Activated T-cell treated with anti-CD3 and anti-CD28 coated beads for 48 hours (primary cell): Measurements from ENCODE around the gene SDCBP2.

Source experiments
- DNase-seq: peaks from one replicate; pipeline ENCODE4 v3.0.0-alpha.2; 2020; ENCODE audit warnings: low read depth

Gene SDCBP2

DNA sequence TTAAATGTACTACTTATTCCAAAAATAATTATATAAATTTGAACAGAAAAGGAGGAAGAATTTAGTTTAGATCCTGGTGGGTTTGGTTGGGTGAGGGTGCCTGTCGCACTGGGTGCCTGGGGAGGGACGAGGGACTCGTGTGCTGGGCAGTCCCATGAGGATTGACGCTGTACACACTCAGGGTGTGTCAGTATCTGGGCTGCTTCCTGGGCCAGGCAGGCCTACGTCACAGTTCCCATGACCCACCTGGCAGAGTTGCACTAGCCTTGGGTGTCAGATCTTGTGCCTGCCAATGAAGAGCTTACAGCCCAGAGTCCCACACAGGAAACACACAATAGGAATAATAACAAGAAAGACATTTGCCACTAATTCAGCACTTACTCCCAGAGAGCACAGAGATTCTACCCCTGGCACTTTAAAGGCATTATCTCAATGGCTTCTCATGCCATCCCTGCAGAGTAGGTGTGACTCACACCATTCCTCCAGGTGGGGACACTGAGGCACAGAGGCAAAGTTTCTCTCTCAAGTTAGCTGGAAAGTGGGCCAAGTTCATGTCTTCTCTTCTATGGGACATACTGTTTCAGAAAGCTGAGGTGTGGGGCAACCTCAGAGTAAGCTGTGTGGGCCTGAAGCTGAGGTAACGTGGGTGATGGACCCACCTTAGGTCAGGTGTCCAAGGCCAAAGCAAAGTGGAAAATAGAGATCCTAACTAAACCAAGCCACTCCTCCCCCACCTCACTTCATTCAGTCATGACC is 1.3 kb upstream of the SDCBP2 start:
- no peak for DNase-seq

DNA sequence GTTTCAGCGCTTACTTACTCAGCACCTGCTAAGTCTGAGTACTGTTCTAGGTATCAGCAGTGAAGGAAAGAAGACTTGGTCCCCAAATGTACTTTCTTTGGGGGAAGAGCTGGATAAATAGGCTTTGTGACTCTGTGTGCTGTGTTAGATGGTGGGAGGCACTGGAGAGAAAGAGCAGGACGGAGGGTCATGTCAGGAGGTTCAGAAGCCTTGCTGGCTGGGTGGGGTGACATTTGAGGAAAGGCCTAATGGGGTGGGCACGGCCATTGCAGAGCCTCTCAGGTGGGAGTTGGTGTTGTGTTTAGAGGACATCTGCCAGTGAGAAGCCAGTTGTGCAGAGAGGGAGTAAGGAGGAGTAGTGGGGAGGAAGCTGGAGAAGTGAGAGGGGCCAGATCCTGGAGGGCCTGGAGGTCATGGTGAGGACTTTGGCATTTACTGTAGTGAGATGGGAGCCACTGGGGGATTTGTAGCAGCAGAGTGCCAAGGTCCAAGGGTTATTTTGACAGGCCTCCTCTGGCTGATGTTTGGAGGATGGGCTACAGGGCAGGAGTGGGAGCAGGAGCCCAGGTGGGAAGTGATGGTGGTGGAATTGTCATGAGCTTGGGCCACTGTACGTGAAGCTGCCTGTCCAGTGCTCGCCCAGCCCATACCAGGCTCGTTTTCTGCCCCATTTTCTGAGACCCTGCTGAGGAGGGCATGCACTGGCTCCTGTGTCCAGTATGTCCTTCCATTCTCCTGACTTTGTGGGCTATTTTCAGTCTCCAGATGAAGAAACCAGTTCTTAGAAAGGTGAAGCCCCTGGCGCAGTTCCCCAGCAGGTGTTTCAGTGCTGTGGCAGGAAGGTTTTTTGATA is 886 bp downstream of the SDCBP2 start:
- no peak for DNase-seq

DNA sequence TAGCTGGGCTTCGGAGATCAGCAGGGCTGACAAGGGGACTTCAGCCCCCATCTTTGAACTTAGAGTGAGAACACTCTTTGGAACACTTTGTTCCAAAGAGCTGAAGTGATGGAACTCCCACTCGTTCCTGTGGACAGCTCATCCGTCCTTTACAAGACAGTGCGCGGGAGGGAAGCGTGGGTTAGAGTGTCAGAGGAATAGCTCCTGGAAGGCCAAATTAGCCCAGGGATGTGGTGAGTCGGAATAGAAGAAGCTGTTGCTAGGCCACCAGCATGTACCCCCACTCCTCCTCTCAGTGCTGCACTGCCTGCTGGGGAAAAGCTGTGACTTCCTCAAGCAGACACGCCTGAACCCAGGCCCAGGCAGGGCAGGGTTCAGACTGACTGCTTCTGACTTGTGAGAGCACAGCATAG is 1.7 kb downstream of the SDCBP2 start:
- DNase-seq = no peak

DNA sequence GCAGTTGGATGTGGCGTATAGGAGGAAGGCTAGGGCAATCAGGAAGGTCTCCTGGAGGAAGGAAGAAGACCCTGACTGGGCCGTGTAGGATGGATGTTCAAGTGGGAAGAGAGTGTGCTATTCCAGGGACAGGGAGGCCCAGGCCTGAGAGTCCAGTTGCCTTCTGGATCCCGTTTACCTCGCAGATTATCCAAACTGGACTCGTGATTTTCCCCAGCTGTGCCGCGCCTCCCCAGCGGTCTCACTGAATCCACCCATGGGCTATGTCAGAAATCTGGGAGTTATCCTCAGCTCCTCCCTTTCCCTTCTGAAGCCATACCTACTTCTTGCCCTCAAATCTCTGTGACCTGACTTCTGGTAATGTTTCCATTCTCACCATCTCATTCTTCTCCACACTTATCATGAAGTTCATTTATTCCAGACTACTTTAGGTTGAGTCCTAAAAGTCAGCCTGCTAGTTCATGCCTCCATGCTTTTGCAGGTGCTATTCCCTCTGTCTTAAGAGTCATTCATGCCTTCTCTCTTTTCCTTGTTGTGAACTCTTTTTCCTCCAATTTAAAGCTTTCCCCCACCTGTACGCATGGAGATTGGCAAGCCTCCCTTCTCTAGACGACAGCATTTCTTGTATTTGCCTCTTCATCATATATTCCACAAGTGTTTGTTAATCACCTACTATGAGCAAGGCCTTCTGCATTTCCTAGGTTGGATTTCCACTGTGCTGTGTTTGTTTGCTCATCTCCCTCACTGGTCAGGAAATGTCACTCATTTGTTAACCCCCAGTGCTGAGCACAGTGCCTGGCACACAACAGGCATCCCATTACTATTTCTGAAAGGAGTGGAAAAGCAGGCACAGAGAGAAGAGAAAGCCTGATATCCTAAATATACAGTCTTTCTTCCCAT is 2.7 kb downstream of the SDCBP2 start:
- DNase-seq = no peak

DNA sequence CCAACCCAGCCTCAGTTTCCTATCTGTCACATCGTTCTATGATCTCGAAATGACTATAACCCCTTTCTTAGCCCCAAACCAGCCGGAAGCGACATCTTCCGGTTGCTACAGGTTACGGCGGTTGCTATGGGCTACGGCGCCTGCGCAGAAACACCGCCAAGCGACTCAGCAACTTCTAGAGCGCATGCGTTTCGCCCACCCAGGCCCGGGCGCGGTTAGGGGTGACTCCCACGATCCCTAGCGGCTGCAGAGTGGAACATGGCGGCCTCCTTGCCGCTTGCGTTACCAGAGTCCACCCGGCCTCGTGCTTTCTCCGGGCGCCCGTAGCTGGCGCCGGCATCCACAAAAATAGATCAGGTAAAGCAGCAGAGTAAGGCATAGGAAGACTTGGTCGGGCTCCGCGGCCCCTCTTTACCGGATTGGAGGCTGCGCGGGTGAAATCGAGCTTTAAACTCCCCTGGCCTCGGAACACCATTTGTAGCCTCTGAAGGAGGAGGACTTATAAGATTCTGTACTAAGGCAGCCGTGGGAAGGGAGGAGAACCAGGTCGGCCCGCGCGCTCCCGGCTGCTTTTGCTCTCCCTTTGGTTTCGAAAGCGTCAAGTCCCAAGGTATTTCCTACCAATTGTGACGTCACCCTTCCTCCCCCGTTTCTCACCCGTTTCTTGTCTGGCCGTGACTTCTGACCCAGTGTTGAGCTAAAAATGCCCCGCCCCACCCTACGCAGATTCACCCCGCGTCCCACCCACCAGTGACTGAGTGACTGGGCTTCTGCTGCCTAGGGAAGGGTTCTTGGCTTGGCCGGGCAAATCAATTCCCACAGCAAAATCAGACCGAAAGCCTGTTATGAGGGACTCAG is 3.5 kb downstream of the SDCBP2 start:
- peak; percentile 97 for DNase-seq

DNA sequence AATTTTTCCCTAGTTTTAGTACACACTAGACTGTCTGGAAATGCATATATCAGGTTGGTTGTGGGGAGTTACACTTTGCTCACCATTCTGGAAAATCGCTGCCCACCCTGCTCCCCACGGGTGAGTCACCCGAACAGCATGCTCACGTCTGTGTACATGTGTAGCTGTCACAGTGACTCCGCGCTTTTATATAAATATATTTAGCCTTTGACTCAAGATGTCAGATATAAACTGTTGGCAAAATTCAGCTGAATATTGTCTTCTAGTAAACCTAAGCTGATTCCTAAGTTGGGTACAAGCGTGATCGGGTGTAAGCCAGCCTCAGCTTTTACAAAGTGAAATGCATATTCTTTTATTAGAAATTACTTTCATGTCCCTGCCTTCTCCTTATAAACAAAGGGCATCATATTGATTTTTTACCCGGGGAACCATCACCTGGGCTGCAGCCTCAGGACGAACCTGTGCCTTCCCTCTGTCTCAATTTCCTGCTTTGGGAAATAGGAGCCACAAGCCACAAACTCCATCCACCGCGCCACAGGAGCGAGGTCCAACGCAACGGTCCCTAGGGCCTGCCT is 4.3 kb downstream of the SDCBP2 start:
- no peak for DNase-seq

DNA sequence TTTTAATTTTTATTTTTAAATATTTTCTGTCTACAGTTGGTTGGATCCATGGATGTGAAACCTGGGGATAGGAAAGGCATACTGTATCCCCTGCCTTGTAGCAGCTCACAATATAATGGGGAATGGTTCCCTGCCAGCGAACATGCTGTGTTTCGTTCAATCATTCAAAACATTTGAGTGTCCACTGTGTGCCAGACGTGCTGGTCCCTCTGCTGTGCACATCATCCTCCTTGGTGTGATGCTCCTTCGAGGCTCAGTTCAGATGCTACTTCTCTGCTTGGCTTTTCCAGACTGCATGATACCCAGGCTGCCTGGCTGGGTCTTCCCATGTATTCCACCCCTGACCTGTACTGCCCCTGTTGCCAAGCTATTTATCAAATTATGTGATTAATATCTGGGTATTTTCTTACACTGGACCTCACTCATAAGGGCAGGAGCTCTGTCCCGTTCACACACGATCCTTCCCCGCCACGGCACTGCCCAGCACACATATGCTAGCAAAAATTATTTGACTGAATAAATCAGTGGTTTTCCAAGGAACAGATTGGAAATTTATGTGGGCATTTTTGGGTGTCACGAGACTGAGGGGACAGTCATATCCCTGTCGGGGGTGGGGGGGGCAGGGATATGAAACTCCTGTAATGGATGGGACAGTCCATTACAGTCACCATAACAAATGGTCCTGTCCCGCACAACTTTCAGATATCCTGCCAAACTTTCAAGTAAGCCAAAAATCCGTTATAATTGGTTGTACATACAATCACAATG is 4.9 kb downstream of the SDCBP2 start:
- DNase-seq = no peak

DNA sequence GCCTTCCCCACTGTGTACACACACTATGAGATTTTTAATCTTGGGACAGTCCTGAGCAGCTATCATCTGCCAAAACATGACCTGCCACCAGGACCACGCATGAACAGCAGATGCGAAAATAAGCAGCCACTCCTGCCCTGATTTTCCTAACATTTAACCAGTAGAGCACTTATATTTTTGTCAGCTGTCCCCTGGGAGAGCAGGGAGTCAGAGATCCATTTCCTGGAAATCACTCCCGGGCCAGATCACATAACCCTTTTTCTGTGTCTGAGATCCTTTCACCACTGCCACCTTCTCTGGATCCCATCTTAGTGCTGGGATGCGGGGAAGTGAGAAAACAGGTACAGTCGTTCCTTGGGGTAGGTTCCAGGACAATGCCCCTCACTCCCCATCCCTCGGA is 5.7 kb downstream of the SDCBP2 start:
- no peak for DNase-seq

DNA sequence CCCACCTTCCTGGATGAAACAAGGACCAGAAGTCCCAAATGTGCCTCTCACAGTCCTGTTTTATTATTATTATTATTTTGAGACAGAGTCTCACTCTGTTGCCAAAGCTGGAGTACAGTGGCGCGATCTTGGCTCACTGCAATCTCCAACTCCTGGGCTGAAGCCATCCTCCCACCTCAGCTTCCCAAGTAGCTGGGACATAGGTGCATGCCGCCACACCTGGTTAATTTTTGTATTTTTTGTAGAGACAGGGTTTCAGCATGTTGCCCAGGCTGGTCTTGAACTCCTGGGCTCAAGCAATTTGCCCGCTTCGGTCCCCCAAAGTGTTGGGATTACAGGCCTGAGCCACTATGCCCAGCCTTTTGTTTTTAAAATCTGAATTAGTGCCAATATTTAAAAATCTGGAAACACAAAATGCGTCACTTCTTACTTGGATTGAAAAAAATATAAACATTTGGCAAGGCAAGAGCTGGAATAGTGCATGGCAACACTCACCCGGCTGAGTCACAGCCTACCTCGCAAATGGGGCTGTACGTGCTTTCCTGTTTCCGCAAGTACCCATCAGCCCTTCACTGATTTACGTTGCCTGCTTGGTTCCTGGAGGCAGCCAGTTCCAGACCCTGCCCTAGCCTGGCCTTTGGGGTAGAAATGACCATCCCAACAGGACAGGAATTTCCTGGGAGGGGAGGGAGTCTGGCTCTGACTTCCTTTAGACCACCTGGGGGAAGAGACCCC is 6.3 kb downstream of the SDCBP2 start:
- DNase-seq = no peak

DNA sequence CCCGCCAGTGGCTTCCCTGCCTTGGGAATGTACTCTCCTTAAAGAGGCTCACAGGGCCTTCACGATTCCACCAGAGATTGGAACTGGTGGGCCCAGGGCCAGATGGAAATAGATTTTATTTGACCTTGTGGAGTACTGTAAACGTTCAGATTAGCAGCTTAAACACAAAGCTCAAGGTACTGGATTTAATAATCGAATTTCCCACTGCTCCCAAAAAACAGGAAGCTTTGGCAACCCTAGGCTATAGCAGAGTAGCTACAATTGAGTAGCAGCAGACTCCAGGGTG is 7.3 kb downstream of the SDCBP2 start:
- DNase-seq = no peak

DNA sequence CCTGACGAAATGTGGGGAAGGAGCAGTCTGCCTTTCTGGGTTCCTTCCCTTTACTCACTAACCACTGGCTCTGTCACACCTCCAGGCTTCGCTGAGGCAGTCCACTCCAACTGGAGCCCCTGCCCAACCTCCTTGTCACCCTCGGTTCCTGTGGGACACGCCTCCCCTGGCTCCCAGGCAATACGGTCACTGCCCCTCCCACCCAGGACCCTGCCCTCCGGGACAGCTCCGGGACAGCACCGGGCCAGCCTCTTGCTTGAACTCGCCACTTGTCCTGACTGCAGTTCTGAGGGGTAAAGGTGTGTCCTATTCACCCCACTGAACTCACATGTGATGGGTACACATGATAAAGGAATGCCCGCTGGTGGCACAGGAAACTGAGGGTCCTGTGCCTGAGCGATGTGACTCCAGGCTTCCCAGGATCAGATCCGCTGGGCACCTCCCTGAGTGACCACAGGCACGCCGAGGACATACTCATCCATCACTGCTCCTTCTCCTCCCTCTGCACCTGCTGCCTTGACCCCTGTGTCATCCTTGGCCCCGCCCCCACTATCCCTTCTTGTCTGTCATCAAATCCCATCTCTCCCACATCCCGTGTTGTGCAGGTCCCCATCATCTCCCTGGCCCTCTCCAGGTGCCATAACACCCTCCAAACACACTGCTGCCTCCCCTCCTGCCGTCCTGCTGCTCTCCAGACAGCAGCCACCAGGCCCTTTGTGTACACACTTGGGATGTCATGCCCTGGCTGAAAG is 7.9 kb downstream of the SDCBP2 start:
- no peak for DNase-seq

DNA sequence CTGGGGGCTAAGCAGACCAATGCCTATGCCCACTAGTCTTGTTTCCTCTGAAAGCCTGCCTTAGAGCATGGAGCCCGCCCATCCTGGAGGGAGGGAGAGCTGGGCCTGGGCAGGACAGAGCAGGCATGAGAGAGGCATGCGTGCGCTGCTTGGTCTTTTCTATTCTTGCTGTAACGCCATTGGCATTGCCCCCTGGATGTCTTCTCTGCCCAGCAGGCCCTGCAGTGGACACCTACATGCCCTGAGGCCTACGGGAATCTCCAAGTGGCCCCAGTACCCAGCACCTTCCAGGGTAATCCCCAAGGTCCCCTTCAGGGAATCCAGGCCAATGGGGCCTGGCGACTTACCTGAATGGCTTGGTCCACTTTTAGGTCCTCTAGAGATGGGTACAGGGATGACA is 8.9 kb downstream of the SDCBP2 start:
- no peak for DNase-seq

DNA sequence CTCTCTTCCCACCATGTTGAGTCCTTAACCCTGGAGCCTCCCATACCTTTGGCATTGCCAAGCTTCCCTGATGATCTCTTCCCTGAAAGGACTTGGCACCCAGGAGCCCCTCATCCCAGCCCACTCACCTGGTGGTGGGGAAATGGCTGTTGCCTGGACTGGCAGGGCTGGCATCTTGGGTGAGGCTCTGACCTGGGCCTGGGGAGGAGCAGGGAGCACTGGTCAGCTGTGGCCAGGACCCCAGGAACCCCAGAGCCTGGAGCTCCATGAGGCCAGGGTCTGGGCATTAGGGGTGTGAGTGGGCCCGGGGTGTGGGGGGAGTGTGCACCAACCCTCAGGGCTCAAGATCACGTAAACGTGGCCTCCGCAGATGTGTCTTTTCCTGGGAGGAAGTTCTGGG is 9.5 kb downstream of the SDCBP2 start:
- DNase-seq = no peak

DNA sequence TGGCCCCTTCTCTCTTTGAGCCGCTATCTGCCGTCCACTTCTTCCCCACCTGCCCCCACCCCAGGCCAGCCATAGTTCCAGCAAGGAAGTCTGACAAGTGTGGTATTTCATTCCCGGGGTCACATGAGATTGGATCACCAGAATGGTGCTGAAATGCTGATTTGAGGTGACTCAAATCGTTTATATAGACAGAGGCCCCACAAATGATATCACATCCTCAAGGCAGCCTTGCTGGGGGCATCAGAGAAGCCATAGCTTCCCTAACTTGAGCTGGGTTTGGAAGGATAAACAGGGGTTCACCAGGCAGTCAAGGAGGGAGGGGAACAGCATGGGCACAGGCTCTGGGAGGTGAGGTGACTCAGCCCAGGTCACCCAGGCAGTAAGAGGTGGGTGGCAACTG is 9.9 kb downstream of the SDCBP2 start:
- no peak for DNase-seq

DNA sequence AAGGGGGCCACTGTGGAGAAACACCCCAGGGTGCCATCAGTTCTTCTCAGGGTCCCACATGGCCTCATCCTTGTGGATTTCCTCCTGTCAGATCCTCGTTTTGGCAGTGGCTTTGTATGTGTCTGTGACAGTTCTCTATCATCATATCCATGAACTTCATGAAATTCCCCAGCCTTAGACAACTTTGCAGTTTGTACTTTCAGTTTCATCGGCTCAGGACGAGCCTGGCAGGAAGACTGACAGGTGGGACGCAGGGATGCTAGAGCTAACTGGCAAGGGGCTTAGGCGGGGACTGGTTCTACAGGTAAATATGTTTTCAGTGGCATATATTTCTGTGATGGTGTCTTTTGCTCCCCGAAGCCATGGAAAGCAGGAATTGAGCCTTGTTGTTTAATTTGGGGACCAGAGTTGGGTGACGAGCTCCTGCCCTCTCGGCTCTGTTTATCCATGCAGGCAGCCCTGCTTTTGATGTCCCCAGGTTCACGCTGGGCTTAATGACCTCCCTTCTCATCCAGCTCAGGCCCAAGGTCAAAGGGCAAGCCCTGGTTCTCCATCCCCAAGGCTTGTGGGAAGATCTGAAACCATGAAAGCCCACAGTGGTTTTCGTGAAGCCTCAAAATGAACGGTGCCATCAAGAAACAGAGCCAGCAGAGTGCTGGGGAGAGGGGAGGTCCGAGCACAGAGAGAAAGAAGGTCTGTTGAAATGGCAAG is 11.2 kb downstream of the SDCBP2 start:
- no peak for DNase-seq

DNA sequence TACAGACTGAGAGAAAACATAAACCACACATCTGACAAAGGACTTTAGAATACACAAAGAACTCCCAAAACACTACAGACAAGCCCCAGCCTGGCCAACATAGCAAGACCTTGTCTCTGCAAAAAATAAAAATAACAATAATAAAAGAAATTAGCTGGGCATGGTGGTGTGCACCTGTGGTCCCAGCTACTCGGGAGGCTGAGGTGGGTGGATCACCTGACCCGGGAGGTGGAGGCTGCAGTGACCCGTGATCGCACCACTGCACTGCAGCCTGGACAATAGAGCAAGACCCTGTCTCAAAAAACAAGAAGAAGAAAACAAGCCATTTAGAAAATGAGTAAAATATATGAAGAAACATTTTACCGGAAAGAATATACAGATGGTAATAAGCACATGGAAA is 13.1 kb downstream of the SDCBP2 start:
- DNase-seq = no peak

DNA sequence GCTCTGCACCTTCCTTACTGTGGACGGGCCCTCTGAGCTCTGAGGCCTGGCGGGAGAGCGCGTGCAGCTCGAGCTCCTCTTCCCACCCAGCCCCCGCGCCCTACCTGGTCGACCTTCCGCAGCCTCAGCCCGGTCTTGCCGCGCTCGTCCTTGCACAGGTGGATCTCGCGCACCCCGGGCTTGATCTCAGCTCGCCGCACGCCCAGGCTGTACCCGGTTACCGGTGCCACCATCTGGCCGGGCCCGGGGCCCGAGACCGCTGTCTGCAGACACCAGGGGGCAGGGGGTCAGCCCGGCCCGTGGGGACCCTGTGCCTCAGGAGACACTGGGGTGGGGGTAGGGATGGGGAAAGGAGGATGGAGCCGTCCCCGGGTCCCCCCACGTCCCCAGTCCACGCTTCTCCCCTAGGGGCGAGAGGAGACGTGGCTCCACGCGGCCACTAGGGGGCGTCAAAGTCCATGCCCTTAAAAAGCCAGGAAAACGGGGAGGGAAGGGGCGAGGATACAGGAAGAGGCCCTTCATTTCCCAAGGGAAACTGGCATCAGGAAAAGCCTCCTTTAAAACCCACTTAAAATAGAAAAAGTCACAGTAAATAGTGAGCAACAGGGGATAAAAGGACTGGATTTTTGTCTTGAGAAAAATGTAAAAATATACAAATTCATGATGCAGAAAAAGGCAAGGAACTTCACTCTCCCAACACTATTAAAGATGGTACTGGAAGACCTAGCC is 15.5 kb downstream of the SDCBP2 start:
- peak; percentile 43 for DNase-seq

DNA sequence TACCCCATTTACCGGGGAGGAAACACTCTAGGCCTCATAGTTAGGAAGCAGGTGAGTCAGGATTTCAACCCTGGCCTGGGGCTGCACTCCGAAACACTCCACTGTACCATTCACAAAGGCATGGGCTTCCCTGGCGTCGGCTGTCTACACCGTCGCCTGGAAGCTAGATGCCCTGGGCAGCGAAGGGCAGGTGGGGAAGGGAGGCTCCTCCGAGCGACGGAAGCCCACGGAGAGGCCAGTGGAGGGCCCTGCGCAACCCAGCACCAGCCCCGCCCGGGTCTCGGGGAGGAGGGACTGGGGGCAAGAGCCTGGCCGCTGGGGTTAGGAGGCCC is 16.1 kb downstream of the SDCBP2 start:
- no peak for DNase-seq
